Testis (tissue), 2 donors: ENCODE measurements around the gene PAPPA2.

ENCODE experiments used
- CTCF ChIP-seq, 3 experiments: fragments of 450-650 bp in 2 of 3; fragments of 200-600 bp in 1 of 3; sonication (generic) in 1 of 3; IDR thresholded peaks; one replicate each; pipeline ENCODE4 v1.5.1; 2016 to 2019; ENCODE audit warnings: antibody characterized with exemption in 3 of 3, mild to moderate bottlenecking in 2 of 3, moderate library complexity in 1 of 3
- POLR2A ChIP-seq: fragments of 450-650 bp; IDR thresholded peaks from one replicate; pipeline ENCODE4 v1.6.1; 2017; ENCODE audit warnings: antibody characterized with exemption, mild to moderate bottlenecking, moderate library complexity

- TF ChIP-seq CTCF (IDR thresholded peaks at IDR 0.05) (no peak), POLR2A (no peak)
Observed at GRCh38 chr1:176460544-176461336, 2.2 kb upstream of the PAPPA2 start.
